Activated CD4-positive, alpha-beta T cell treated with anti-CD3 and anti-CD28 coated beads for 48 hours (primary cell): ENCODE data around the gene C11orf87.
A peak's percentile ranks its signal among the peaks of the same experiment; 100 is the strongest.

Experiments
- DNase-seq: peaks from one replicate; pipeline ENCODE4 v3.0.0-alpha.2; 2020

C11orf87 gene

GRCh38 chr11:109421981-109422869, at the start of gene C11orf87:
Gene C11orf87 (plus strand): TSS chr11:109422190. CDS start chr11:109423634, 1,444 bp downstream.
- peak; percentile 2 for DNase-seq

DNA sequence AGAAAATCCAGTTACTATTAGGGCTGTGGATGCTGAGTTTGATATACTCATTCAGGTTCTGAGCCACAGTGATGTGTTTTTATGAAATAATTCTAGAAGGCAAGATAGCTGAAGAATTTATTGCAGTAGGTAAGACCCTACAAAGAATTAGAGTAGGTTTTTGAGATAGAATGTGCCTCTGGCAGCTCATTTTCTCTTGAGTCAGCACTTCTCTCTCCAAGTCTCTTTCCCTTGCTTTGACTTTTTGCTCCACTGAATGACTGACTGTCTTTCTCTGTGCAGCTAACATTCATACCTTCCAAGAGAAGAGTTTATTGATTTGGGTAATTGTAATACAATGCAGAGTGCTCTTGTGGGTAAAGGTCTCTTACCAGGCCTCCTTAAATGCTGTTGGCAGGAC, 48.0 kb upstream of the C11orf87 start:
- DNase-seq = no peak

DNA sequence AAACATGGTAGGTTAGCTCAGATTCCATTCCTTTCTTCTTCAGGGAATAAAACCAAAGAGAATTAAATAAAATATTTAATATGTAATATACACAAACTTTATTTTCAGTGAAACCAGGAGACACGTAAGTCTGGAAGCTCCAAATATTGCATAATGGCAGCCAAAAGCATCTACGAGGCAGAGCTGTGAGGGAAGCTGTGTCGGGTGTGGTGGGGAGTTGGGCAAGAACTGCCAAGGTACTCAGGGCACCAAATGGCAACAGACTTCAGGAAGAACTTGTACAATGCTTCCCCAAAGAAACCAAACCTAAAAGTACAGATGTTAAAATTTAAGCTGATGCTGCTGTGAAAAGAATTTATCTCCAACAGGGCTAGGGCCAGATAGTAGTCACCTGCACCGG, 47.5 kb upstream of the C11orf87 start:
- DNase-seq = no peak

GRCh38 chr11:109377039-109377742, 44.8 kb upstream of the C11orf87 start:
- DNase-seq = no peak

DNA sequence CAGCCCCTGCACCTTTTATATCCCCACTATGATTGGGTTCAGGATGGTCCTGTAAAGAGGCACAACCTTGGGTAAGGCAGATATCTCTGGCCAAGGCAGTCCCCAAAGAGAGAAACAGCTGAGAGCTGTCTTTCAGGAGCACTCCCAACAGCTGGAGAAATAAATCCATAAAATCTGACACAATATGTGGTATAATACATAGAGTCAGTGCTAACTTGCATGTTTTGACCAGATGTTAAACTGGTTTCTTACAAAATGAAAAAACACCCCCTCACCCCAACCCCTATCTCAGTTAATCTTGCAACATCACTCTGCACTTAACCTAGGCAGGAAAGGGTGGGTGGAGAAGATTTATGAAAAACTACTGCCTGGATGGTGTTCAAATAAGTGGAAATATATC, 44.0 kb upstream of the C11orf87 start:
- no peak for DNase-seq

- DNase-seq = no peak
These were observed 38.7 kb upstream of the C11orf87 start for GRCh38 chr11:109383306-109383705.

DNA sequence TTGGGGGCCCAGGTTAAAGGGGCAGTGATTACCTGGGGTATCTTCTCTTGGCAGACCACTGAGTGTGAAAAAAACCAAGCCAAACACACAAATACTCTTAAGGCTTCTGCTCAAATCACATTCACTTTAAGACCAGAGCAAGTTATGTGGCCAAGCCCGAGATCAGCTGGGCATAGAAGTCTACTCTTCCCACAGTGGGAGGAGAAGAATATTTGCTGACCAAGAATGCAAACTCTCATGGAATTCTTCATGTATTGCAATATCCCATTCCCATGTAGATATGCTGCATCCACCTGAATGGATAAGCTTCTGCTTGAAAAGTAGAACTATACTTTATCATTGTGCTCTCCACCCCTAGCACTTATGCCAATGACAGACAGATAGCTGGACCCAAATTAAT, 37.1 kb upstream of the C11orf87 start:
- no peak for DNase-seq

GRCh38 chr11:109388982-109389381, 33.0 kb upstream of the C11orf87 start:
- DNase-seq = no peak

GRCh38 chr11:109390752-109391151, 31.2 kb upstream of the C11orf87 start:
- no peak for DNase-seq

DNA sequence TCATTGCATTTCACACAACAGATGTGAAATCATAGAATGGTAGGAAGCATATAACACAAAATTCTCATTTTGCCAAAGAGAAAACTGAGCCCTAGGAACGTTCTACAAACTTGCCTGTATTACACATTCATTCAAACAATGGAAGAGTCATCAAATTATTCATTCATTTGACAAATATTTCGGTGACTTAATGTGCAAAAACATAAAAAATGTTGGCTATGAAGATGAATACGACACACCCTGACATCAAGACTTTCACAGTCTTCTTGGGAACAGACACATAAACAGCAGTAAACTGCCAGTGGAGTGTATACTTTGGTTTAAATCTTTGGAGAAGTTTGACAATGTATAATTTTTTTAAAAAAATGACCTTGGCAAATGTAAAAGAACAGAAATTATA, 20.4 kb upstream of the C11orf87 start:
- DNase-seq = no peak

DNA sequence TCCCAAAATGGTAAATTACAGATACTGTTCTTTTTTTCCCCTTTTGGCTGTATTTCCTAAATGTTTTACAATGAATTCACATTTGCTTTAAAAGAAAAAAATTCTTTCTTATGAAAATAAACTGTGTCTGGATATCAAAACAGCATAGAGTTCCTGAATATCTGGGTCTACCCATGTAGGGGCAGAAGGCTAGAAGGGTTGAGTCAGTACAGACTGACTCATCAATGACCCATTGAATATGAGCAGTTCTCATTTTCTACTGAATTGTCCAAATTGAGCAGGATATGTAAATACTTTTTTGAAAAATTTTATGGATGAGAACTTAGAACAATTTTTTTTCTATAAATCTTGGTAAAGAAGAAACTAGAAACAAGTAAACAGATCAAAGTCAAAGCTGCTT, 16.3 kb upstream of the C11orf87 start:
- no peak for DNase-seq

DNA sequence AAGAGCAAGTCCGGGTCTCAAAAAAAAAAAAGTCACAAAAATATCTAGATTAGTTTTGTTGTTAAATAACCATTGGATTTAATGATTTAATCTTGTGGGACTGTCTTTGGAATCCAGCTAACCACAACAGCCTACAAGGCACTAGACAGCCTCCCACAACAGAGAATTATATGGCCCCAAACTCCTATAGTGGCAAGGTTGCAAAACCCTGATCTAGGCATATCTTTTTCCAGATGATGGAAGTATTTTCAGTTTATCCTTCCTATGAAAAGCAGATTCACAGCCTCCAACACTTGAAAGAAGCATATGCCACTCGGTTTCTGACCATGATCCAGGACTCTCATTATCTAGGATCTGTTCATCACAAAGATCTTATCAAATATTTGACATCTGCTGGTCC, 5.4 kb upstream of the C11orf87 start:
- DNase-seq = no peak

- DNase-seq = peak; percentile 2
These were observed 978 bp downstream of the C11orf87 start for GRCh38 chr11:109422870-109423465.

DNA sequence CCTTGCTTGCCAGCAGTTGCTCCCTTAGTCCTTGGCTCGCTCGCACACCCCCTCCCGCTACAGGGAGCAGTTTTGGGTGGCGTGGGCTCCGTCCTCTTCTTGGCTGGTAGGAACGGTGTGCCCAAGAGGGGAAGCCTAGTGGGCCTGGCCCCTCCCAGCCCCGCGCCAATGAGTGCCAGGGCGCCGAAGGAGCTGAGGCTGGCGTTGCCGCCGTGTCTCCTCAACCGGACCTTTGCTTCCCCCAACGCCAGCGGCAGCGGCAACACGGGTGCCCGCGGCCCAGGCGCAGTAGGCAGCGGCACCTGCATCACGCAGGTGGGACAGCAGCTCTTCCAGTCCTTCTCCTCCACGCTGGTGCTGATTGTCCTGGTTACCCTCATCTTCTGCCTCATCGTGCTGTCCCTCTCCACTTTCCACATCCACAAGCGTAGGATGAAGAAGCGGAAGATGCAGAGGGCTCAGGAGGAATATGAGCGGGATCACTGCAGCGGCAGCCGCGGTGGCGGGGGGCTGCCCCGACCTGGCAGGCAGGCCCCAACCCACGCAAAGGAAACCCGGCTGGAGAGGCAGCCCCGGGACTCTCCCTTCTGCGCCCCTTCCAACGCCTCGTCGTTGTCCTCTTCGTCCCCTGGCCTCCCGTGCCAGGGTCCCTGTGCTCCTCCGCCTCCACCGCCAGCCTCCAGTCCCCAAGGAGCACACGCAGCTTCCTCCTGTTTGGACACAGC, 1.6 kb downstream of the C11orf87 start:
- DNase-seq = no peak

GRCh38 chr11:109424901-109425300, 2.9 kb downstream of the C11orf87 start:
- peak; percentile 10 for DNase-seq

DNA sequence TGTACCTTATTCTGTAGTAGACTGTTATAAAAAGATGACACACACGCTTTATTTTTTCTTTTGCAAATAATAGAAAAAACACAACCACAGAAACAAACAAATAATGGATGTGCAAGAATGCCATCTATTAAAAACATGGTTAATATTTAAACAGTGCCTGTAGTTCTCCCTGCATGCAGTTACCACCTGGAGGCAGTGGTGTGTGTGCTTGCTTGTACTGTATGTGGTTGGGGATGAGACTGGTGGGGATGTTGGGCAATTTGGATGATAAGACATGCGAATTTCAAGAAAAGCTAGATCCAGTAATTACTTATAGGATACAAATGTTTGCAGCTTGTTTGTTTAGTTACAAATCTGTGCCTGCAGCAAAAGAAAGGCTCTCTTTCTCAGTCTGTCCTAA, 3.6 kb downstream of the C11orf87 start:
- no peak for DNase-seq

GRCh38 chr11:109426442-109427240, 4.7 kb downstream of the C11orf87 start:
- no peak for DNase-seq

DNA sequence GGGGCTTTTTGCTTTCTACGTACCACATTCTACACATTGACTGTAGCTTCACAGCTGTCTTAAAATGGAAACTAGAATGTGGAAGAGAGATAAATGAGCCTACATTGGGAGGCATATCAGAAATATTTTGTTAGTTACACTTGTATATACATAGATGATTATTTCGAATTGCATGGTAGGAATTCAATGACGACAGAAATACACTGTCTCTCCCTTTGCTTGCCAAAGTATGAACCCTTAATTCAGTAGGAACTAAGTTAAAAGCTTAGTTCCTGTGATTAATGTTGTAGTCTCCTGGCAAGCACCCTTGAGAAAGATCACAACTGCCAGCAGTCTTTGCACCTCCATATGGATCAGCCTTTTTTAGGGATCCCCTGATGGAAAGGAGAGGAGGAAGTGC, 10.1 kb downstream of the C11orf87 start:
- DNase-seq = no peak

GRCh38 chr11:109433753-109434256, 11.8 kb downstream of the C11orf87 start:
- DNase-seq = no peak

DNA sequence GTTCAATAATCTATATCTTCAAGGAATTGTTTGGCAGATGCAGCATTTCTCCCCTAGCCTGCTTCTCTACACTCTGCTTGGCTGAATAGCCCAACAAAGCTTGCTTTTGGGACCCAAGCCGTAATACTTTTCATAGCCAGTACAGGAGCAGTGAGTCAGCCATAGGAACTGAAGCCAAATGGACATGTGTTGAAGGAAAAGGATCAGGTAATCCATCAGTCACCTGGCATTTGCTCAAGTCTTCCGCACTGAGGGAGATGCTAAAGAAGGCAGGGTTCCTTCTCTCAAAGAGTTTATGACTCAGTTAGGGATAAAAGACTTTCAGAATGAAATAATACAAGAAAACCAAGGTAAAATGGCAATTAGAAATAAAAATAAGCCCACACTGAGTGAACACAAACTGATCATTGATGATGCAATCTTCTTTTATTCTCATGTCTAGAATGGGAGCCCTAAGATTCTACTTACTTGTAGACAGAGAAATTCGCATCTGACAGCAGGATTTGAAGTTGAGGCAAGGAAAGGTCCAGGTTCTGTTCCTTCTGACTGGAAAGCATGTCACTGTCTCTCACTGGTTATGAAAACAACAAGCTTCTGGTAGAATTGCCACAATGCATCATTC, 13.2 kb downstream of the C11orf87 start:
- no peak for DNase-seq

- no peak for DNase-seq
These were observed 17.7 kb downstream of the C11orf87 start for GRCh38 chr11:109439684-109440083.

DNA sequence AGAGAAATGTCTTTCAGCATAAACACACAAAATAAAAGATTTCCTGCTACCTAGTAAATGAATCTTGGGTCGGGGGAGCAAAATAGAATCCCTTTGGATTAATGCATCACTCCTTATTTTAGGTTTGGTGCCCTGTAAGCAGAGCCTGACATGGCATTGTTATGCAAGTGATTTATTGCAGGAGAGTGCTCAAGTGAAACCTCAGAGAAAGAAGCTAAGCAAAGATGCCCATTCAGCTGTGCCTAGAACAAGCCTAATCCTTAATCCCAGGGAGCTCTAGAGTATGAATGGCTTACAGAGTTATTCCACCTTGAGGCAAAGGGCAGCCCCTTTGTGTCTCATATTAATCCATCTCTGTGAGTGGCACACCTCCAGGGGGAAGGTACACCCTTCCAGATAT, 21.1 kb downstream of the C11orf87 start:
- DNase-seq = no peak
